Stimulated activated CD4-positive, alpha-beta T cell treated with anti-CD3 and anti-CD28 coated beads, Interleukin-12 subunit alpha, Interleukin-12 subunit beta, amount 100 ng/mL, for 24 hours (primary cell): ENCODE results near the gene PAPPA.

Source experiments
- DNase-seq, 2 experiments: peaks; one replicate each; pipeline ENCODE4 v3.0.0-alpha.2; 2020; ENCODE audit warnings: low read depth in 2 of 2

Gene PAPPA

GRCh38 chr9:116151966-116152381, 1.6 kb upstream of the PAPPA start:
- DNase-seq = no peak

DNA sequence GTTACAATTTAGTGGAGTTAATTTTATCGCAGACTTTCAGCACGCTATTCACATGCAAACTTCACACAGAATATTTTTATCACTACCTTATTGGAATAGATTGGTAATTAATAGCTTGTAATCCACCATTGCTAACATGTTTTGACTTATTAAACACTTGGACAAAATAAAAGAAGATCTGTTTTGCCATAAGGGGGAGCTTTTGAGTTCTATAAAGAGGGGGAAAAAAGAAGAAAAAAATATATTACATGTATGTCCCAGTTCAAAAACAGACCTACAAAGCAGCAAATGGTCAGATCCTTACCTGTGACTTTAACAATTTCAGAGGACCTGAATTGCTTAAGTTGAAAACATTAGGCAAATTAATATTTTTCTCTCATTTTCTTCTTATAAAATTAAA, 1.2 kb upstream of the PAPPA start:
- DNase-seq = no peak

DNA sequence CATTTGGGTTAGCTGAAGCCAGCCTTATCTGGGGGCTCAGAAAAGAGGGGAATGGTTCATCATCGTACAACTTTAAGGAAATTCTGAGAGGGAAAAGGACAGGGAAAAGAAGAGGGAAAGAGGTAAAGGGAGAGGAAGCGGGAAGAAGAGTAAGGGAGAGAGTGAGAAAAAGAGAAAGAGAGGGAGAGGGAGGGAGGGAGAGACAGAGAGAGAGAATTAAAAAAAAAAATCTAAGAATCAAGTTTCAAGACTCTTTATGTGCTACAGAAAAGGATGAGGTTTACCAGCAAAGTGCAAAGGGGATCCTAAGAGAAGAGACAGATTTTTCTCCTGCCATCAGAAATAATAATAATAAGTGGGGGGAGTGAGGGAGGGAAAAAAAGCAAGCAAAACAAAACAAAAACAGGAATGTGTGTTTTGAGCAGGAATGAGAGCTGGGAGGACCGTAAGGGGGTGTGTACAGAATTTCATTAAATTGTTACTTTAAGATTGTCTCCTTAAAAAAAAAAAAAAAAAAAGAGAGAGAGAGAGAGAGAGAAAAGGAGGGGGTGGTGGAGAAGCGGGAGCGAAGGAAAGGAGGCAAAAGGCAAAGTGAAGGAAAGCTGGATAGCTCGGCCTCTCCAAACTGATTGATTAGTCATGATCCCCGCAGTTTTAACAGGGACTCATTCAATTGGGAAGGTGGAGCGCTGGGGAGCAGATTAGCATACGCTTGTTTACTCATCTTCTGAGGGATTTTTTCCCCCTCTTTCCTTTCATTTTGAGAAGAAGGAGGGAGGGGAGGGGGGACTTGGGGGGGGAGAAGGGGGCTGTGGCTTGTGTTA, 438 bp upstream of the PAPPA start:
- DNase-seq = no peak

DNA sequence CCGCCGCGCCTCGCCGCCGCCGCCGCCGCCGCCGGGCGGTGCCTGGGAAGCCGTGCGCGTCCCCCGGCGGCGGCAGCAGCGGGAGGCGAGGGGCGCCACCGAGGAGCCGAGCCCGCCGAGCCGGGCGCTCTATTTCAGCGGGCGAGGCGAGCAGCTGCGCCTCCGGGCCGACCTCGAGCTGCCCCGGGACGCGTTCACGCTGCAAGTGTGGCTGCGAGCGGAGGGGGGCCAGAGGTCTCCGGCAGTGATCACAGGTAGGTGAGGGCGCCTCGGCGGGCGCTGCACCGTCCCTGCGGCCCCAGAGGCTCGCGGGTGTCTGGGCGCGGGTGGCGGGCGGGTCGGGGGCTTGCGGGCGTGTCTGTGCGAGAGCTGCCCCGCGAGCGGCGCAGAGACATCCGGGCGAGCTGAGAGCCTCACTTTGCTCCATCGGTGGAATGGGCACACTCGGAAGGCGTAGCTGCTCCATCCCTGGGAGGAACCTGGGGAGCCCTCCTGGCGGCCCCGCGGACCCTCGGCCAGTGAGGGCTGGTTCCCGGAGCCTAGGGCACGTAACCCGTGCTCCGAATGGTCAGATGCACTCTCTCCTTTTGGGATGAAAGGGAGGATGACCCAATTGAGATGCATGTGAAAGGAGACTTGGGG, 864 bp downstream of the PAPPA start:
- DNase-seq = no peak

GRCh38 chr9:116154976-116155697, 1.5 kb downstream of the PAPPA start:
- DNase-seq = no peak

DNA sequence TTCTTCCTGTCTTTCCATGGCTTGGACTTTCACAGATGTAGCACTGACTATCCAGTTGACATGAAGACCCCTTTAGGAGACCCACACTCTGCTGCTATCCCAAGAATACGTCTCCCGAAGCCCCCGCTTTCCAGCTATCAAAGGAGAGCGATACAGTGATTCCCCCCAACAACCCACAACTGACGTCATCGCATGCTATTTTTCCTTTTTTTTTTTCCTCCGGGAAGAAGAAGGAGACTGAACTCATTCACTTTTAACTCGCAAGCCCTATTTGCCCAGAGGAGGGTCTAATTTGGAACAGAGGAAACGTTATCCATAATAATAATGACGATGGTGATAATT, 2.1 kb downstream of the PAPPA start:
- no peak for DNase-seq

- no peak for DNase-seq
Measured at GRCh38 chr9:116156621-116157314, 3.2 kb downstream of the PAPPA start.

DNA sequence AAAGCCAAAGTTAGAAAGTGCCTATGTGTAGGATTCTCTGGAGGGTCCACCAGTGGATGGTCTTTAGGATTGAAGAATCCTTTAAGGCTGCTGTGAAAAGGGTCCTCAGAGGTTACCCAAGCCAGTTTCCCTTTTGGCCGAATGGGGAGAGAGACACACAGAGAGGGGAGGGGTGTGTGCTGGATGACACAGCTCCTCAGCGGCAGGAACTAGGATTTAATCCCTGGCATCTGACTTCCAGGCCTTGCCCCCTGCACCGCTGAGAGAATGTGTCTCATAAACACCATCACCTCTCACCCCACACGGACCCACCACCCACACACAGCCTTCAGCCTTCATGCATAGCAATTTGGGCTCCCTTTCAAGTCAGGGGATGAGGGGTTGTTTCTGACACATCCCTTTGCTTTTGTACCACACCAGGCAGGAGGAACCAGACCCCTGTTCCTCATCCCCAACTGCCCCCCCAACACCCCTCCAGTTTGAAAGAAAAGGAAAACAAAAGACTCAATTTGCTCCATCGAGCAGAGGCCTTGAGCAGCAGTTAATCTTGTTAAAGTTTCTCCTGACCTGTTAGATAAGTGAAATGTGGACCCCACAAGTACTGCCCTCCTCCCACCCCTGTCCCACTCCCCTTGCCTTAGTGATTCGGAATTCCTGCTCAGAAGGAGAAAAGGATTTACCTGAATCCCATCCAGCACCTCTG, 4.0 kb downstream of the PAPPA start:
- DNase-seq = no peak

DNA sequence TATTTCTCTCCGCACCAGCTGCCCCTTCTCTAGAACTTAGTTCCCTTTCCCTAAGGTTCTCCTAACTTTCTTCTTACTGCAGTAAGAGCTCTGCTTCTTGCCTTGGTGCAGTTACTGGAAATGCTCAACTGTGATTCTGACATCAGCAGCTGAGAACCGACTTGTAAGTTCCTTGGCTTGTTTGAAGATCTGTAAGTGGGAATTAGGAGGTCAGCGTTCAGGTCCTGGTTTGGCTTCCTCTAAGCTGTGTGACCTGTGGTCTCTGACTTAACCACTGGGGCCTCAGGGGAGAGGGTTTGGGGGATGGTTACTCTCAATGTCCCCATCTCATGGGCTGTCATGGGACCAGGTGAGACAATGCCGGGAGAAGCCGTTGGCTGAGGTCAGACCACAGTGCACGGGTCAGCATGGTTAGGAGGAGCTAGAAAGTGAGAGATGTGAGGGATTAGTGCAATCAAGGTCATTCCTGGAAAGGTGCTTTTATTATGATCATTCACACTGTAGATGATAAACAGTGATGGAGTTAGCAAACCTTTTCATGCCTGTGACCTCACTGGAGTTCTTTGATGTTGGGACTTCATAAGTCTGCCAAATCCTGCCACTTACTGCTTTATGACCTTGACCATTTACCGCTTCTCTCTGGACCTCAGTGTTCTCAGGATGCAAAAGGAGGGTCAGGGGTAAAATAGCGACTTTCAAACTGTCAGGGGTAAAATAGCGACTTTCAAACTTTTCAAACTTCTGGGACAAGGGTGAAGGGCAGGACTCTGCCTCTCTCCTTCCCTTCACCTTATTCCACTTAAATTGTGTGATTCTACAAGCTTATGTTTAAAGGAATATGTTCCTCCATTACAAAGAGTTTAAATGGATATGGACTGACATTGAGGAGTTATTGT, 7.3 kb downstream of the PAPPA start:
- no peak for DNase-seq

DNA sequence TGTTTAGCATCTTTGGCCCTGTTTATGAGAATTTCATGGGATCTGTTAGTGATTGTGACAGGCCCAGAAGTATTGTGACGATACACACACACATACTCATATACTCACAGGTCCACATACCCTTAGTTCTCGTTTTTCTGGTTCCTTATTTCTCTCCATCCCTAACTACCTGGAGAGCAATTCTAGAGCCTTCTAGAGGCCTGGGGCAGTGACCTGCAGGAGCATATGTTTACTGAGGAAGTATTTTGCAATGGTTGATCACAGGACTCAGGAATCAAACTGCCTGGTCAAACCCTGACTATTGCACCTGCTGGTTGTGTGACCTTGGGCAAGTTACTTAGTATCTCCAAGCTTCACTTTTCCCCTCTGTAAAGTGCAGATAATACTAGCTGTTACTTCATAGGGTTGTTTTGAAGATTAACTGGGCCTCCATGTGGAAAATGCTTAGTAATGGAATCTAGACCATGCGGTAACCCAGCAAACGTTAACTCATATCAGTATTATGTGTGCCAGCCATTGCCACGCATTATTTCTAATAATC, 8.7 kb downstream of the PAPPA start:
- DNase-seq = no peak

DNA sequence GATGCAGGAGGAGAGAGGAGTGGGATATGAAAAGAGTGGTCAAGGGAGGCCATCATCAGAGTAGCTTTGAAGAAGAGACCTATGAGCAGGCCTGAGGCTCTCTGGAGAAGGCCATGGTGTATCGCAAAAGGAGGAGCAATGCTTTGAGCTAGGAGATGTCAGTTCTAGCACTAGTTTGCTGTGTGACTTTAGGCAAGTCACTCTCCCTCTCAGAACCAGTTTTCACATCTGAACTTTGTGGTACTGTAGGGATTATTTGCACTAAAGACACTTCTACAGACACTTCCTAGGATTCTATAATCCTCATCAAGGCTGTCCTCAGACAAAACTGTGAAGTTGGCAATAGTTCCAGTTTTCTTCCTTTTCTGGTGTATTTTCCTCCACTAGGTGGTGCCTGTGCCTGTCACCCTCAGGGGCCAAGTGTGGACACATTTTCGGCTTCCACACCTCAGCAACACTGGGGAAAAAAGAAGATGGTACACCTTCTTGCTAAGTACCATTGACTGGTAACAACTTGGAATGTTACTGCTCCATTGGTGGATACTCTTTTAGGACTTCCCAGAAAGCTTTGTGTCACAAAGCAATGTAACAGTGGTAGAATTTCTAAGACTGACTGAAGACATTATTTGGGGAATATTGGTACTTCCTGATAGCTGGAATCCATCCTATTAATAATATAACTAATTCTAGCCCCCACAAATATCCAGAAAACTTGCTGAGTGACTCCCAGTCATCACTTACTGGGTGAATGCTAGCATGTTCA, 9.9 kb downstream of the PAPPA start:
- DNase-seq = no peak

DNA sequence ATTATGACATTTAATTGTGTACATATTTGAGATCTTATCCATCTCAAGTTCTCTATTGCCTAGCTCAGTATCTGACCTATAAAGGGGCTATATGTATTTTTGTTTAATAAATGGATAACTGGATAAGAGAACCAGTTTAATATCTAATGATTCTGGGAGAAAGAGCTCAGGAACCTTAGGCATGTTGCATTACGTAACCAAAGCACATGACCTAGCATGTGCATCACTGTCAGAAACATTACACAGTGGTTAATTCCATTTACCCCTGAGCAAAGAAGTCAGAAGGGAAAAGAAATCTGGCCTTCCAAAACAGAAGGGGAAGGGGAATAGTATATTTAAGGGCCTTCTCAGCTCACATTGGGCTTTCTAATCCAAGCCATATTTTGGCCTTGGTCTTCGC, 12.3 kb downstream of the PAPPA start:
- no peak for DNase-seq

- DNase-seq = no peak
Measured at GRCh38 chr9:116166713-116167112, 13.1 kb downstream of the PAPPA start.

DNA sequence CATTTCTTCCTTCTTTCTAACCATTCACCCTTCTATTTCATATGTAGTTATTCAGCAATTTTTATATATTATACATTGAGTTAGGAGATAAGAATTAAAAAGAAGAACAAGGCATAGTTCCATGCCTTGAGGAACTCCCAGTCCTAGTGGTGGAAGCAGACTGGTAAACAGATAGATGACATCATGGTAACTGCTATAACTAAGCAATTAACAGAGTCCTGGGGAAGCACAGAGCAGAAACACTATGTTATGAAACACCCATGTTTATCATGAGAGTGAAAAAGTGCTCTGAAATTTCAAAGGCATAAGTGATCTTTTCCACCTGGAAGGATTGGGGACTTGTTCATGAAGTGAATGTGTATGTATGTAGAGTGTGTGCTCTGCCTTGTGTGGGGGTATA, 14.6 kb downstream of the PAPPA start:
- no peak for DNase-seq

DNA sequence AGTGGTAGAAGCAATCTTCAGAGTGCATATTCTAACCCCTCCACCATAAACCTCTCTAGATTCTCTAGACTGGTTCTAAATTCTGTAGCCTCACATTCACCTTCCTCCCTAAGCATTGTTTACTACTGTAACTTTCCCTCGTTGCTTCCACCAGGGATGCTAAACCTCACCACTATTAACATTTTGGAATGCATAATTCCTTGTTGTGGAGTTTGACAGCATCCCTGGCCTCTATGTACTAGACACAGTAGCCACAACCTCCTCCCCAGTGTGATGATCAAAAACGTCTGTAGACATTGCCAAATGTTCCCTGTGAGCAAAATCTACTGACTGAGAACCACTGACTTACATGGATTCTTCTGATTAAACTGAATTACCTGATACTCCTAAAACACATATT, 18.6 kb downstream of the PAPPA start:
- no peak for DNase-seq

- no peak for DNase-seq
Measured at GRCh38 chr9:116174347-116174746, 20.8 kb downstream of the PAPPA start.

- DNase-seq = no peak
Measured at GRCh38 chr9:116175614-116176013, 22.0 kb downstream of the PAPPA start.

DNA sequence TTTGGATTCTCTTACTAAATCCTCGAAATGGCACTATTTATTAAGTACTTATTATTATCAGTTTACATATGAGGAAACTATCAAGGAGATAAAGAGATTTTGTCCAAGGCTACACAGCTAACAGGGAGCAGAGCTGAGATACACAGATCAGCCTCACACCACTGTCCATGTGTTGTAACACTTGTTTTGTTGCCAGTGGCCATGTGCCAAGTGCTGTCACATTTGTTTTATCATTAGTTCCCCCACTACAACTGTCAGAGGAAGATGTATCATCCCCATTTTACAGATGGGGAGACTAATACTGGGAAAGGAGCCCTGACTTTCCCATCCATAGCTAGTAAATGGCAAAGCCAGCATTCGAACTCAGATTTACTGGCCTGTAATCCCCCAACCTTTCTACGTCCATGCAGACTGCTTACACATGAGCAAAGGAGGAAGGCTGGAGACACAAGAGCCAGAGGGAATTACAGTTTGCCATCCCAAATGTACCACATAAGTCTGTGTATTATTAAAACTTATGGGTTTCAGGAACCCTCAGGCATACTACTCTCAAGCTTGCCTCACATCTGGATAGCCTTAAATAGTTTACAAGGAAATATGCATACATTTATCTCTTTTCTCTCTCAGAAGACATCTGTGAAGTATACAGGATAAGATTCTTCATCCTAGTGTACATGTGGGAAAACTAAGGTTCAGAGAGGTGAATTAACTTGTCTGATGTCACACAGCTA, 25.1 kb downstream of the PAPPA start:
- no peak for DNase-seq

DNA sequence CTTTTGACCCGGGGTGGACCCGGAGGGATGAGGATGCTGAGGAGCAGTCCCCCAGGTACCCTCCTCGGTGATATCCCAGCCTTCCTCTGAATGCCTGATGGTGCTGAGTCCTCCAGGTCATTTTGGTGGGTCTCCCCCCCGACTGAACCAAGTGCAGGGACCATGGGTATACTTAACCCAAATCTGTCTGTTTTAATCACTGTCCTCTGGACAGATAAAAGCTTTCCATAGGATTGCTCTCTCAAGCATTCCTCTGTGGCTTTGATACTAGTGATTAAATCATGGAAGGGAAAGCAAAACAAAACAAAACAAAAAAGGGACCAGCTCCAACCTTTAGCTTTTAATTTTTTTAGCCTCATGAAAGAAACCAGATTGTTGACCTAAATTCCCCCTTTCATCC, 26.0 kb downstream of the PAPPA start:
- no peak for DNase-seq
